ENCODE measurements around the gene XRCC4.

XRCC4 gene

GRCh38 chr5:83371726-83372125, 294.4 kb downstream of the XRCC4 start:
- H3K27ac ChIP-seq, result no peak overlapping the region
- TF ChIP-seq ZFX (IDR thresholded peaks at IDR 0.05), result no peak
- TF ChIP-seq CTCF (conservative IDR thresholded peaks at IDR 0.05), result no peak

DNA sequence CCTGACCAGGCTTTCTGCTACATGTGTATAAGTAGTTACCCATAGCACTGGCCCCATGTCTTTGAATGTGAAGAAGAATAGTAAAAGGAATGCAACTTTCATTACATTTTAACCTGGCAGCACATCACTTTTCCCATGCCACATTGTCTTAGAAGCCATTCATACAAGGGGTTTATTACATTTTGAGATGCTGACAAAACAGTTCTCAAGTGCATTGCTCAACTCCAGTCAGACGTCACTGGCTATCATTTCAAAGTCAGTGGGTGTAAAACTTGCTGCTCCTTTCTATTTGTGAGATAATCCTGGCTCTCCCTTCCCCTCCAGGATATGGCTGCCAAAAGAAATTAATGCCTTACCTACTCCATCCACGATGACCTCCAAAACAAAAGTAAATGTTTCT, 297.2 kb downstream of the XRCC4 start:
- H3K27ac ChIP-seq, result no peak overlapping the region
- TF ChIP-seq ZFX (IDR thresholded peaks at IDR 0.05), result no peak
- TF ChIP-seq CTCF (conservative IDR thresholded peaks at IDR 0.05), result no peak

DNA sequence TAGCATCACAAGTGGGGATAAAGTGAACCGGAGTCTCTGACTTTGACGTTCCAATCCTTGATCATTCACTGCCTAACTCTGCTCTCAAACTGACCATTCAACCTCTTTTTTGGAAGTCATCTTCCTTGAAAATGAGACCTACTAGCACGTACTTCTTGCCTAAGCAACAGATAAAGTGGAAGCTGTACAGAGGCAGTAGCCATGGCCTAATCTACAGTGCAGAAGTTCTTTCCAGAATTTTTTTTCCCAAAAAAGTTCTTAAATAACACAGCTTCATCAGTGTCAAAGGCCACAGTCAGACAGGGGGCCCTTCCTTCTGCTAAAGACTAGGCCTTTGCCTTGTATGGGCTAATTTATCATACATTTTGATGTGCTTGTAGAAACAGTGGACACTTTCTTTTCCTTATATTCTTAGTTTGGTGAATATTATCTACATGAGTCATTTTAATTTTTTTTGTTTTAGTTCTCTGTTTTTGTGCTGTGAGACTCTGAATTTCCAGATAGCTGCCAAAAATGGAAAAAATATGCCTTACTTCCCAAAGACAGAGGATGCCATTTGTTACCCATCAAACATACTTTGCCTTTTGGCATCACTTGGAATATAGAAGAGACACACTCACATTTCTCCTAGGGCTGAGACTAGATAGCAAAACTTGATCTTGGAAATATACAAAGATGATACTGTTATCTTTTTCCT, 297.9 kb downstream of the XRCC4 start:
- H3K27ac ChIP-seq, result no peak overlapping the region
- TF ChIP-seq ZFX (IDR thresholded peaks at IDR 0.05) (no peak), CTCF (conservative IDR thresholded peaks at IDR 0.05) (no peak)

- TF ChIP-seq CTCF (conservative IDR thresholded peaks at IDR 0.05), result no peak
- no peak for TF ChIP-seq ZFX (IDR thresholded peaks at IDR 0.05)
- H3K27ac ChIP-seq, result no peak overlapping the region
These were observed 299.1 kb downstream of the XRCC4 start for GRCh38 chr5:83376461-83376860.

- no peak overlapping the region for H3K27ac ChIP-seq
- no peak for TF ChIP-seq ZFX (IDR thresholded peaks at IDR 0.05)
- TF ChIP-seq CTCF (conservative IDR thresholded peaks at IDR 0.05), result no peak
These were observed 300.0 kb downstream of the XRCC4 start for GRCh38 chr5:83377131-83377865.

GRCh38 chr5:83378624-83379289, 301.4 kb downstream of the XRCC4 start:
- TF ChIP-seq ZFX (IDR thresholded peaks at IDR 0.05), result no peak
- no peak overlapping the region for H3K27ac ChIP-seq

- TF ChIP-seq ZFX (IDR thresholded peaks at IDR 0.05) (no peak), CTCF (conservative IDR thresholded peaks at IDR 0.05) (peak; percentile 30)
- no peak overlapping the region for H3K27ac ChIP-seq
These were observed 308.5 kb downstream of the XRCC4 start for GRCh38 chr5:83385812-83386211.
